HCT116 (cell line): ENCODE data around the gene RFX2. TPM values are rescaled to one million over a fixed set of nuclear protein-coding genes. Genes with fewer than 3 reads are reported as not detected.

ENCODE experiments used
- ATAC-seq: fragments of 200-7000 bp; cut with Tn5 transposase; 2 replicates; pipeline ENCODE4 v1.9.1; 2020; ENCODE audit warnings: mild to moderate bottlenecking, moderate library complexity
- BruUV-seq: library from RNA; stranded (reverse); fragments of 400-500 nt; replicated peaks from 2 replicates; lab custom pipeline; 2021; lab: Mats Ljungman, UMichigan
- CTCF ChIA-PET: fragments of 300-600 bp; sonication (Branson Sonifier 250); formaldehyde crosslinking; loops from one replicate; lab custom pipeline; 2021; ENCODE audit warnings: antibody characterized with exemption; lab: Charles Lee
- POLR2A ChIA-PET: fragments of 300-600, 350-600 bp; sonication (Branson Sonifier 250); formaldehyde crosslinking; loops from one replicate; lab custom pipeline; 2021; ENCODE audit warnings: antibody characterized with exemption; lab: Charles Lee
- RAD21 ChIA-PET, 2 experiments: fragments of 300-600 bp; sonication (Branson Sonifier 250); formaldehyde crosslinking; loops; one replicate each; lab custom pipeline; 2023; ENCODE audit warnings: low total read pairs in 2 of 2; ENCODE audit not compliant: uncharacterized antibody in 2 of 2, unreplicated experiment in 2 of 2, low non-redundant PET in 1 of 2; lab: Charles Lee
- DNase-seq: peaks from one replicate; pipeline ENCODE4 v3.0.0-alpha.2; 2010; ENCODE audit warnings: low read depth, low spot score
- H2AFZ ChIP-seq: fragments of 200-600 bp; shearing (Covaris generic), sonication (generic); 2 replicates; pipeline ENCODE4 v1.6.1; 2017; ENCODE audit warnings: low read depth, mixed run types, mixed read lengths, antibody characterized with exemption, low read length; ENCODE audit not compliant: poor library complexity, severe bottlenecking
- H3K27ac ChIP-seq: 2 replicates; pipeline ENCODE4 v1.5.1; 2012; ENCODE audit warnings: low read depth, low read length
- H3K27me3 ChIP-seq: fragments of 200-600 bp; sonication (generic); 2 replicates; pipeline ENCODE4 v1.6.1; 2016; ENCODE audit warnings: mixed run types, low read length, mixed read lengths; ENCODE audit not compliant: insufficient read depth
- H3K36me3 ChIP-seq, 2 experiments: fragments of 200-500 bp in 1 of 2; fragments of 200-600 bp in 1 of 2; sonication (Bioruptor generic) in 1 of 2; sonication (generic) in 1 of 2; 2 replicates each; pipeline versions ENCODE4 v1.5.1 to v1.6.1; 2014 to 2016; ENCODE audit warnings: low read length in 2 of 2, inconsistent platforms in 1 of 2, mixed read lengths in 1 of 2, mixed run types in 1 of 2; ENCODE audit not compliant: insufficient read depth in 2 of 2, control insufficient read depth in 1 of 2
- H3K4me1 ChIP-seq, 2 experiments: fragments of 200-600 bp in 1 of 2; sonication (generic) in 1 of 2; 2 replicates each; pipeline versions ENCODE4 v1.5.1 to v1.6.1; 2012 to 2017; ENCODE audit warnings: low read length in 2 of 2, inconsistent platforms in 1 of 2, mild to moderate bottlenecking in 1 of 2, mixed read lengths in 1 of 2, mixed run types in 1 of 2, moderate library complexity in 1 of 2; ENCODE audit not compliant: insufficient read depth in 2 of 2, control insufficient read depth in 1 of 2
- H3K4me2 ChIP-seq: fragments of 200-600 bp; sonication (generic); 2 replicates; pipeline ENCODE4 v1.6.1; 2017; ENCODE audit warnings: mixed run types, low read length, mixed read lengths
- H3K4me3 ChIP-seq, 2 experiments: fragments of 200-600 bp in 1 of 2; sonication (generic) in 1 of 2; replicated peaks in 1 of 2; 2 replicates each; pipeline ENCODE4 v1.5.1; 2011 to 2016; ENCODE audit warnings: low read length in 2 of 2, control low read depth in 1 of 2, low read depth in 1 of 2, mild to moderate bottlenecking in 1 of 2, mixed read lengths in 1 of 2, mixed run types in 1 of 2
- H3K79me2 ChIP-seq: fragments of 200-600 bp; sonication (generic); 2 replicates; pipeline ENCODE4 v1.6.1; 2017; ENCODE audit warnings: mild to moderate bottlenecking, mixed run types, low read length, moderate library complexity, mixed read lengths; ENCODE audit not compliant: insufficient read depth
- H3K9ac ChIP-seq: fragments of 200-600 bp; sonication (generic); 2 replicates; pipeline ENCODE4 v1.6.1; 2016; ENCODE audit warnings: low read length, mixed read lengths
- H3K9me2 ChIP-seq: fragments of 200-600 bp; sonication (generic), shearing (Covaris generic); 2 replicates; pipeline ENCODE4 v1.6.1; 2017; ENCODE audit warnings: mixed run types, mild to moderate bottlenecking, moderate library complexity; ENCODE audit not compliant: insufficient read depth
- H3K9me3 ChIP-seq, 2 experiments: fragments of 200-500 bp in 1 of 2; fragments of 200-600 bp in 1 of 2; sonication (Bioruptor generic) in 1 of 2; sonication (generic) in 1 of 2; 2 replicates each; pipeline ENCODE4 v1.6.1; 2014 to 2017; ENCODE audit warnings: low read length in 2 of 2, mixed read lengths in 2 of 2, inconsistent platforms in 1 of 2, low read depth in 1 of 2, mild to moderate bottlenecking in 1 of 2, mixed run types in 1 of 2, moderate library complexity in 1 of 2; ENCODE audit not compliant: control insufficient read depth in 1 of 2, insufficient read depth in 1 of 2
- H4K20me1 ChIP-seq: fragments of 200-600 bp; sonication (generic), shearing (Covaris generic); 2 replicates; pipeline ENCODE4 v1.6.1; 2017; ENCODE audit warnings: mixed run types, mild to moderate bottlenecking, moderate library complexity; ENCODE audit not compliant: insufficient read depth
- CEBPB ChIP-seq: IDR thresholded peaks from 2 replicates; pipeline ENCODE4 v1.6.1; 2012; ENCODE audit warnings: low read depth
- ELF1 ChIP-seq: IDR thresholded peaks from 2 replicates; pipeline ENCODE4 v1.6.1; 2012; ENCODE audit warnings: low read depth, borderline replicate concordance
- EZH2 ChIP-seq: fragments of 200-600 bp; sonication (generic); IDR thresholded peaks from 2 replicates; pipeline ENCODE4 v1.6.1; 2017; ENCODE audit warnings: antibody characterized with exemption, mixed run types
- EZH2phosphoT487 ChIP-seq: fragments of 200-600 bp; IDR thresholded peaks from 2 replicates; pipeline ENCODE4 v1.6.1; 2018; ENCODE audit warnings: antibody characterized with exemption, borderline replicate concordance
- FOSL1 ChIP-seq: IDR thresholded peaks from 2 replicates; pipeline ENCODE4 v1.6.1; 2012; ENCODE audit warnings: low read depth
- POLR2A ChIP-seq: IDR thresholded peaks from 2 replicates; pipeline ENCODE4 v1.7.0; 2011; ENCODE audit warnings: borderline replicate concordance; ENCODE audit not compliant: insufficient read depth, insufficient read length; ENCODE audit errors: extremely low read depth
- RAD21 ChIP-seq: IDR thresholded peaks from 2 replicates; pipeline ENCODE4 v1.6.1; 2012; ENCODE audit warnings: low read depth, mild to moderate bottlenecking
- REST ChIP-seq: IDR thresholded peaks from 2 replicates; pipeline ENCODE4 v1.6.1; 2012; ENCODE audit warnings: low read depth
- SP1 ChIP-seq: IDR thresholded peaks from 2 replicates; pipeline ENCODE4 v1.6.1; 2012; ENCODE audit warnings: low read depth
- SRF ChIP-seq: IDR thresholded peaks from 2 replicates; pipeline ENCODE4 v1.6.1; 2012; ENCODE audit warnings: low read depth
- TCF7L2 ChIP-seq: IDR thresholded peaks from 2 replicates; pipeline ENCODE4 v1.7.0; 2011; ENCODE audit warnings: borderline replicate concordance, inconsistent platforms; ENCODE audit not compliant: insufficient read depth, insufficient read length; ENCODE audit errors: extremely low read depth
- YY1 ChIP-seq: IDR thresholded peaks from 2 replicates; pipeline ENCODE4 v1.6.1; 2011; ENCODE audit warnings: low read length, low read depth, moderate library complexity, mild to moderate bottlenecking; ENCODE audit not compliant: insufficient replicate concordance; ENCODE audit errors: extremely low read depth
- ZNF274 ChIP-seq: fragments of 200-500 bp; sonication (Bioruptor generic); IDR thresholded peaks from 2 replicates; pipeline ENCODE4 v1.6.1; 2014; ENCODE audit warnings: mild to moderate bottlenecking, low read depth, low read length, inconsistent platforms
- intact Hi-C: fragments of 100-400 bp; cut with micrococcal nuclease; formaldehyde crosslinking; loops from 2 replicates; pipeline ENCODE4 v1.10.0; 2022
- total RNA-seq: library from RNA; stranded (reverse); gene quantifications from one replicate; pipeline ENCODE4 v1.2.1, GENCODE V29; 2021; ENCODE audit not compliant: unreplicated experiment

Gene RFX2
- total RNA-seq, 1 experiment from 2014 or later, result 13.7 TPM

GRCh38 chr19:6098574-6098973 is 11.7 kb downstream of the RFX2 start:
- RAD21 ChIA-PET, result no interaction called here
- intact Hi-C loops, result no loop called here
- no peak overlapping the region for H3K27ac ChIP-seq
- H2AFZ ChIP-seq, result no peak overlapping the region
- H3K4me1 ChIP-seq, result peaks cover 0 to 5% of the 10 kb centered on the region in 2 experiments; a peak in 1 of 4 replicates
- TF ChIP-seq SP1, result no peak
- no peak for TF ChIP-seq TCF7L2
- TF ChIP-seq FOSL1, result no peak
- H3K9me3 ChIP-seq, result no peaks in the 10 kb centered on the region
- DNase-seq (no peak), ATAC-seq (no peak)
- no peaks in the 10 kb centered on the region for H3K36me3 ChIP-seq
- CTCF ChIA-PET, result interaction anchor here (1.3 kb wide), 1 partner anchor 11 kb away, joined by 3 read pairs; no protein-coding TSS in a partner anchor
- no TSS peak for BruUV-seq
- H3K4me3 ChIP-seq, result no peak overlapping the region
- no peak overlapping the region for H3K4me2 ChIP-seq
- H3K9ac ChIP-seq, result no peak overlapping the region
- H3K27me3 ChIP-seq, result no peaks in the 10 kb centered on the region
- H4K20me1 ChIP-seq, result no peaks in the 10 kb centered on the region
- H3K79me2 ChIP-seq, result no peaks in the 10 kb centered on the region
- POLR2A ChIA-PET, result interaction anchor here (0.9 kb wide), 1 partner anchor 11 kb away, joined by 5 read pairs; no protein-coding TSS in a partner anchor
- H3K9me2 ChIP-seq, result no peaks in the 10 kb centered on the region

DNA sequence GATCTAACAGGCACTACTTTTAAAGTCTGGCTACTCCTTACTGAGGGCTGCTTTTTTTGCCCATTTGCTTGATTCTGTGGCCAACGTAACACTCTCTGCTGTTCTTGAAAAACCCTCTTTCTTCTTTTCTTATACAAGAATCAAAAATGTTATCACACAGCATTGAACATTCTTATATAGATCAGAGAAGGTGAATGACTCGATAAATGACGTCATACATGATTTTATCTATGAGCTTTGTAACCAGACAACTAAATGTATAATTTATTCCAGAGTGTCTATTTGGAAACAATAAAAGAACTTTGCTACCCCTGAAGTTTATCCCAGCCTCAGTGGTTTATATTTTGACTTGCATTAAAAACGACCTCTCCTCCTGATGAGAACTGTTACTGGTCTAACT is 12.4 kb downstream of the RFX2 start:
- no TSS peak for BruUV-seq
- Histone ChIP-seq H3K9ac (no peak overlapping the region), H3K4me3 (no peak overlapping the region), H3K27me3 (no peaks in the 10 kb centered on the region), H3K36me3 (no peaks in the 10 kb centered on the region), H3K9me2 (no peaks in the 10 kb centered on the region), H3K79me2 (no peaks in the 10 kb centered on the region), H3K4me2 (no peak overlapping the region), H4K20me1 (no peaks in the 10 kb centered on the region), H2AFZ (no peak overlapping the region), H3K4me1 (peaks cover under 1 to 2% of the 10 kb centered on the region in 2 experiments; a peak in 3 of 4 replicates), H3K9me3 (no peaks in the 10 kb centered on the region), H3K27ac (no peak overlapping the region)
- ChIA-PET POLR2A (no interaction called here), RAD21 (no interaction called here), CTCF (no interaction called here)
- TF ChIP-seq EZH2, result no peak
- TF ChIP-seq POLR2A, result no peak
- no peak for TF ChIP-seq YY1
- TF ChIP-seq EZH2phosphoT487, result no peak
- TF ChIP-seq REST, result no peak
- no peak for TF ChIP-seq CEBPB
- no peak for TF ChIP-seq FOSL1
- TF ChIP-seq ZNF274, result no peak
- TF ChIP-seq RAD21, result no peak
- TF ChIP-seq ELF1, result no peak
- TF ChIP-seq SRF, result no peak
- intact Hi-C loops, result no loop called here
- ATAC-seq (no peak), DNase-seq (no peak)
